OCI-LY7 (cell line): Measurements from ENCODE around the gene DIS3. TPM values are rescaled to one million over a fixed set of nuclear protein-coding genes. Genes with fewer than 3 reads are reported as not detected.
"Not testable (repeated sequence)": the region's sequence is repeated elsewhere in the genome, so short reads cannot be mapped to it uniquely, and the experiment has no call there.

ENCODE experiments used
- BruUV-seq: library from RNA; stranded (reverse); fragments of 400-500 nt; replicated peaks from 2 replicates; lab custom pipeline; 2021; lab: Mats Ljungman, UMichigan
- CTCF ChIA-PET: fragments of 300-600 bp; sonication (Branson Sonifier 250); formaldehyde crosslinking; loops from one replicate; lab custom pipeline; 2022; ENCODE audit warnings: antibody characterized with exemption; ENCODE audit not compliant: unreplicated experiment; lab: Charles Lee
- POLR2A ChIA-PET: fragments of 300-600 bp; sonication (Branson Sonifier 250); formaldehyde crosslinking; loops from one replicate; lab custom pipeline; 2022; ENCODE audit warnings: antibody characterized with exemption; lab: Charles Lee
- DNase-seq: peaks from one replicate; pipeline ENCODE4 v3.0.0-alpha.2; 2015; ENCODE audit warnings: low spot score
- H2AFZ ChIP-seq: fragments of 200-600 bp; sonication (generic), shearing (Covaris generic); 2 replicates; pipeline ENCODE4 v1.6.1; 2014; ENCODE audit warnings: mild to moderate bottlenecking, antibody characterized with exemption, low read length, moderate library complexity
- H3K27ac ChIP-seq: fragments of 200-600 bp; sonication (generic); 2 replicates; pipeline ENCODE4 v1.5.1; 2014; ENCODE audit warnings: mixed run types, low read depth, mild to moderate bottlenecking, moderate library complexity, low read length, inconsistent platforms; ENCODE audit not compliant: poor library complexity, severe bottlenecking
- H3K36me3 ChIP-seq: fragments of 200-600 bp; sonication (generic); 2 replicates; pipeline ENCODE4 v1.6.1; 2014; ENCODE audit warnings: mild to moderate bottlenecking, antibody characterized with exemption, low read length, moderate library complexity, mixed read lengths; ENCODE audit not compliant: insufficient read depth
- H3K4me1 ChIP-seq: fragments of 200-600 bp; sonication (generic); 2 replicates; pipeline ENCODE4 v1.5.1; 2014; ENCODE audit warnings: mild to moderate bottlenecking, low read length; ENCODE audit not compliant: insufficient read depth, poor library complexity, severe bottlenecking
- H3K4me2 ChIP-seq: fragments of 200-600 bp; sonication (generic); 2 replicates; pipeline ENCODE4 v1.6.1; 2014; ENCODE audit warnings: mild to moderate bottlenecking, low read length
- H3K4me3 ChIP-seq: fragments of 200-600 bp; sonication (generic); 2 replicates; pipeline ENCODE4 v1.5.1; 2014; ENCODE audit warnings: mild to moderate bottlenecking, low read depth, low read length; ENCODE audit not compliant: poor library complexity, severe bottlenecking
- H3K79me2 ChIP-seq: fragments of 200-600 bp; sonication (generic); 2 replicates; pipeline ENCODE4 v1.6.1; 2016; ENCODE audit warnings: low read depth, mild to moderate bottlenecking, low read length, moderate library complexity, mixed read lengths; ENCODE audit not compliant: insufficient read depth
- H3K9me2 ChIP-seq: fragments of 200-600 bp; sonication (generic); 2 replicates; pipeline ENCODE4 v1.6.1; 2016; ENCODE audit warnings: mild to moderate bottlenecking, low read length, mixed read lengths; ENCODE audit not compliant: insufficient read depth
- H3K9me3 ChIP-seq: fragments of 200-600 bp; sonication (generic); 2 replicates; pipeline ENCODE4 v1.6.1; 2014; ENCODE audit warnings: mild to moderate bottlenecking, mixed run types, low read length, mixed read lengths
- H4K20me1 ChIP-seq: fragments of 200-600 bp; sonication (generic); 2 replicates; pipeline ENCODE4 v1.6.1; 2014; ENCODE audit warnings: mild to moderate bottlenecking, antibody characterized with exemption, low read length, moderate library complexity, mixed read lengths; ENCODE audit not compliant: insufficient read depth
- CTCF ChIP-seq: fragments of 200-600 bp; sonication (generic); conservative IDR thresholded peaks from 2 replicates; pipeline ENCODE4 v1.5.1; 2014; ENCODE audit warnings: mild to moderate bottlenecking, antibody characterized with exemption, low read length, moderate library complexity, mixed read lengths
- EZH2phosphoT487 ChIP-seq: fragments of 200-600 bp; sonication (generic); IDR thresholded peaks from 2 replicates; pipeline ENCODE4 v1.6.1; 2018; ENCODE audit warnings: low read depth, borderline replicate concordance, mild to moderate bottlenecking, mixed run types, antibody characterized with exemption, low read length, moderate library complexity, mixed read lengths
- intact Hi-C: fragments of 100-400 bp; cut with micrococcal nuclease; formaldehyde crosslinking; loops from one replicate; pipeline ENCODE4 v1.10.0; 2022; ENCODE audit not compliant: unreplicated experiment
- total RNA-seq, 2 experiments: library from RNA; depleted of rRNA in 1 of 2; stranded (reverse); fragments of >200 nt in 1 of 2; shearing (Covaris generic) in 1 of 2; gene quantifications; 2 replicates each; pipeline ENCODE4 v1.2.3, GENCODE V29; 2014 to 2022

DIS3 gene
- total RNA-seq, 2 experiments from 2014 or later = 30.6 to 44.3 TPM

DNA sequence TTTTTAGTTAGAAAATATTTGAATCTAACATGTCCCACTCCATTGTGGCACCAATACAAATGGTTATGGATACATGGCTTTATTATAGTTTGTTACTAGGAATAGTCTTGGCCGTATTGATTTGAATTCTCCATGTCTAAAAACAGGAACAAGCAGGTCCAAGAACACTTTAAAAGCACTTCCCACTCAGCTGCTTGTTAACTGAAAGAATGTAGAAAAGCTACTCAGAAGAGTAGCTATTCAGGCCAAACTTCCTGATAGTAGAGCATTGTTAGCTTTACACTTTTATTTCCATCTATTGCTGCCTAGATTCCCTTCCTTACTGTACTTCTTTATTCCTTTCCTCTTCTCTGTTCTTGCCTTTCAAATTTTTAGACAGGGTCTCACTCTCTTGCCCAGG is 7.1 kb upstream of the DIS3 start:
- peaks cover 19% of the 10 kb centered on the region for H3K4me1 ChIP-seq
- H3K79me2 ChIP-seq = peaks cover 58% of the 10 kb centered on the region
- CTCF ChIA-PET = no interaction called here
- H3K9me2 ChIP-seq = no peaks in the 10 kb centered on the region
- no peak overlapping the region for H2AFZ ChIP-seq
- intact Hi-C loops = no loop called here
- POLR2A ChIA-PET = interaction anchor here (0.7 to 1.2 kb wide), 4 partner anchors 9 to 60 kb away, joined by 3 to 4 read pairs (median 3); no protein-coding TSS in a partner anchor
- H3K4me3 ChIP-seq = no peak overlapping the region
- BruUV-seq = no TSS peak
- no peak for TF ChIP-seq CTCF
- no peak for TF ChIP-seq EZH2phosphoT487
- H3K27ac ChIP-seq = no peak overlapping the region
- peaks cover 7% of the 10 kb centered on the region; the same call in 1 of the 2 replicates for H3K9me3 ChIP-seq
- no peak overlapping the region for H3K4me2 ChIP-seq
- peaks cover 78% of the 10 kb centered on the region for H3K36me3 ChIP-seq
- H4K20me1 ChIP-seq = no peaks in the 10 kb centered on the region
- DNase-seq = no peak

- DNase-seq, CTCF ChIA-PET, H3K27ac ChIP-seq, H3K9me3 ChIP-seq, intact Hi-C loops, H2AFZ ChIP-seq, BruUV-seq, H3K4me3 ChIP-seq, H3K9me2 ChIP-seq: not testable (repeated sequence)
- Histone ChIP-seq H4K20me1 (peaks cover 20% of the 10 kb centered on the region), H3K4me1 (peaks cover 38% of the 10 kb centered on the region), H3K36me3 (peaks cover 56% of the 10 kb centered on the region), H3K79me2 (peaks cover 93% of the 10 kb centered on the region), H3K4me2 (peak overlapping the region; percentile 24; the same call in 1 of the 2 replicates)
- POLR2A ChIA-PET = interaction anchor here (1.1 to 1.6 kb wide), 4 partner anchors 14 to 56 kb away, joined by 3 to 4 read pairs (median 3); no protein-coding TSS in a partner anchor
Observed at GRCh38 chr13:72784679-72785078, 3.0 kb upstream of the DIS3 start.

DNA sequence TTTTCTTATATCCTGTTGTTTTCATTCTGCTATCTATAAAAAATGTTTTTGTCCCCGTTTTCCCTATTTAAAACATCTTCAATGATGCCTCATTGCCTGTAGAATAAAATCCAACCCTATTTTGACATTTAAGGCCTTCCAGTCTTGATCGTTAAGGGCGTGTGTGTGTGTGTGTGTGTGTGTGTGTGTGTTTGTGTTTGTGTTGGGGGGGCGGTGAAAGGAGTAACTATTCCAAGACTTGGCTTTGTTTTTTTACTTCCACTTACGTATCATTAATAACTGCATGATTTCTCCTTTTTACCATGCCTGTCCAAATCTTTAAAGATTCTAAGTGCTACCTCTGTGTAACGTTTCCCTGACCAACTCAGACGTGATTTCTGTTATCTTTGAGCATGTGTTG is 1.0 kb upstream of the DIS3 start:
- H3K4me1 ChIP-seq = peaks cover 54% of the 10 kb centered on the region

More for the DNA sequence above, 1.0 kb upstream of the DIS3 start:
- TF ChIP-seq CTCF (no peak), EZH2phosphoT487 (no peak)
- peak; percentile 10 for DNase-seq
- H3K9me2 ChIP-seq = no peaks in the 10 kb centered on the region
- H3K4me2 ChIP-seq = peak overlapping the region; percentile 100
- peaks cover 62% of the 10 kb centered on the region for H3K36me3 ChIP-seq
- ChIA-PET CTCF (no interaction called here), POLR2A (no interaction called here)
- H3K79me2 ChIP-seq = peaks cover 97% of the 10 kb centered on the region
- peaks cover 32% of the 10 kb centered on the region for H4K20me1 ChIP-seq
- H3K4me3 ChIP-seq = peak overlapping the region; percentile 97
- H3K27ac ChIP-seq = peak overlapping the region; percentile 77
- H3K9me3 ChIP-seq = no peaks in the 10 kb centered on the region
- intact Hi-C loops = loop anchor here (2.0 kb wide), 1 partner anchor 56 kb away; the partner anchor contains the start of genes BORA and MZT1
- BruUV-seq = no TSS peak
- H2AFZ ChIP-seq = peak overlapping the region; percentile 70; the same call in 1 of the 2 replicates
